Measurements from ENCODE around the gene MEX3D.
A peak's percentile ranks its signal among the peaks of the same experiment; 100 is the strongest.

Gene MEX3D

GRCh38 chr19:1568320-1569019 lies at the start of gene MEX3D:
Gene MEX3D (minus strand): TSS chr19:1568325. CDS start chr19:1568058, 267 bp downstream.
- peak; percentile 42 to 71 for DNase-seq

GRCh38 chr19:1616875-1617274 lies 48.8 kb upstream of the MEX3D start:
- no peak for DNase-seq

GRCh38 chr19:1616396-1616795 lies 48.3 kb upstream of the MEX3D start:
- DNase-seq: no peak

- DNase-seq: no peak
These were observed 47.1 kb upstream of the MEX3D start for GRCh38 chr19:1615156-1615765.

- DNase-seq: no peak
These were observed 45.9 kb upstream of the MEX3D start for GRCh38 chr19:1613808-1614570.

GRCh38 chr19:1613146-1613545 lies 45.0 kb upstream of the MEX3D start:
- DNase-seq: no peak

GRCh38 chr19:1612114-1613086 lies 44.3 kb upstream of the MEX3D start:
- DNase-seq: no peak

GRCh38 chr19:1611353-1611752 lies 43.2 kb upstream of the MEX3D start:
- DNase-seq: no peak

GRCh38 chr19:1610579-1610978 lies 42.5 kb upstream of the MEX3D start:
- DNase-seq: no peak

- no peak for DNase-seq
These were observed 41.8 kb upstream of the MEX3D start for GRCh38 chr19:1609680-1610474.

- DNase-seq: no peak
These were observed 40.9 kb upstream of the MEX3D start for GRCh38 chr19:1609103-1609396.

- no peak for DNase-seq
These were observed 40.4 kb upstream of the MEX3D start for GRCh38 chr19:1608359-1609102.

GRCh38 chr19:1606138-1606651 lies 38.1 kb upstream of the MEX3D start:
- DNase-seq: no peak

GRCh38 chr19:1605236-1606137 lies 37.4 kb upstream of the MEX3D start, which contains the start of gene UQCR11:
Gene UQCR11 (minus strand): TSS chr19:1605462. CDS start chr19:1605409, 53 bp downstream.
- DNase-seq: peak; percentile 91 to 96

GRCh38 chr19:1602091-1602707 lies 34.1 kb upstream of the MEX3D start:
- DNase-seq: no peak

- no peak for DNase-seq
These were observed 33.5 kb upstream of the MEX3D start for GRCh38 chr19:1601613-1602064.

GRCh38 chr19:1599460-1599846 lies 31.3 kb upstream of the MEX3D start:
- DNase-seq: no peak

GRCh38 chr19:1598777-1599459 lies 30.8 kb upstream of the MEX3D start:
- no peak for DNase-seq

GRCh38 chr19:1593501-1593772 lies 25.3 kb upstream of the MEX3D start:
- no peak for DNase-seq

Measured in NCI-H187 (cell line).